ELF-1 (cell line): Measurements from ENCODE around the gene OR5P2.
"Not testable (repeated sequence)": the region's sequence is repeated elsewhere in the genome, so short reads cannot be mapped to it uniquely, and the experiment has no call there.

Source experiments
- DNase-seq: peaks from one replicate; pipeline ENCODE4 v3.0.0-alpha.2; 2016; ENCODE audit warnings: low read depth, low spot score

Gene OR5P2, protein sequence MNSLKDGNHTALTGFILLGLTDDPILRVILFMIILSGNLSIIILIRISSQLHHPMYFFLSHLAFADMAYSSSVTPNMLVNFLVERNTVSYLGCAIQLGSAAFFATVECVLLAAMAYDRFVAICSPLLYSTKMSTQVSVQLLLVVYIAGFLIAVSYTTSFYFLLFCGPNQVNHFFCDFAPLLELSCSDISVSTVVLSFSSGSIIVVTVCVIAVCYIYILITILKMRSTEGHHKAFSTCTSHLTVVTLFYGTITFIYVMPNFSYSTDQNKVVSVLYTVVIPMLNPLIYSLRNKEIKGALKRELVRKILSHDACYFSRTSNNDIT

DNA sequence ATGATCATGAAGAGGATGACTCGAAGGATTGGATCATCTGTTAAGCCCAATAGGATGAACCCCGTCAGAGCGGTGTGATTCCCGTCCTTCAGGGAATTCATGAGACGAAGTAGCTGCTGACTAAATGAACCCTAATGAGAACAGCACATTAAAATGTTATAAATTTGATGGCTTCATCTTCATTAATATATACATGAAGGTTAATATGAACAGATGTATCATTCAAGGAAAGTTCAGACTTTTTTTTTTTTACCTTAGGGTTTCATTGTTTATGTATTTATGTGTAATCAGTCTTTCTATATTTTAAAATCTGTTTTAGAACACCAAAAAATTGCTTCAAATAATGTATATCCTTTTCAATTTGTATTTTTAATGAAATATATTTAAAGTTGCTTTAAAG is at the start of gene OR5P2:
TSS of gene OR5P2 (minus strand) at position 101 of the 400 bp plus-strand sequence. CDS start at position 101, 0 bp downstream.
- DNase-seq: no peak

DNA sequence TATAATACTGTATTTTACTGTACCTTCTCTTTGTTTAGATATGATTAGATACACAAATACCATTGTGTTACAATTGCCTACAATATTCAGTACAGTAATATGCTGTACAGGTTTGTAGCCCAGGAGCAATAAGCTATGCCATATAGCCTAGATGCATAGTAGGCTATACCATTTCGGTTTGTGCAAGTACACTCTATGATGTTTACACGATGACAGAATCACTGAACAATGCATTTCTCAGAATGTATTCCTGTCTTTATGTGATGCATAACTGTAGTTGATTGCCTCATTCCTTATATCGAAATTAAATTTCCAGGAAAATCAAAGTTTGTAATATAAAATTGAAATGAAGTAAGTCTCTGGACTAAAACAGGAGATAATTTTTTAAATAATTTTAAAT is 49.3 kb upstream of the OR5P2 start:
- DNase-seq: no peak

DNA sequence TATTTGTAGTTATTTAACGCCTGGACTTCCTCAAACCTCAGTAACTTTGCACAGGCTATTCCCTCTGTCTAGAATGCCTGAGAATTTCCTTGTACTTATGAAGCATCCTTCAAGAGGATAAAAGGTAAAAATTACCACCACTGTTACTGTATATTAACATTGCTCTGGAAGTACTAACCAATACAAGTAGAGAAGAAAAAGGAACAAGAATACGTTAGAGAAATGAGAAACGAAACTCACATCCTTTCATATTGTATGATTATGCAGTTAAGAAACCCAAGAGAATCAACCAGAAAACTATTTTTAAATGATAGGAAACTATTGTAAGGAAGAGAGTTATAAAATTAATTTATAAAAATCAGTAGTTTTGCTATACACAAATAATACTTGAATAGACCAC is 48.2 kb upstream of the OR5P2 start:
- no peak for DNase-seq

DNA sequence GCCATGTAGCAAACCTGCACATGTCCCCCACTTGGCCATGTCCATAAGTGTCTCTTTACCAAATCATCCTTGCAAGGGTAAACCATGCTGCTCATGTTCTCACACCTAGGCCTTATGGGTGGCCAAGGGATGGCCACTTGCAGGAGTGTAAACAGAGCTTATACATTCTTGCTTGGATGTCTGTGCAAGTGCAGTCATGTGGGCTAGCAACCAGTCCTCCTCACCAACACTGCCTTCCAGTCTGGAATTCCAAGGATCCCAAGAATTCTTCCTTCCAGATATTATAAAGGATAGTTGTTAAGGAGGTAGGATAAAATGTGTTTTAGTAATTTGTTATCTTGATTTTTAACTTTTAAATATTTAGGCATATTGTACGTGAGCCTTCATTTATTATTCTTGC is 47.8 kb upstream of the OR5P2 start:
- DNase-seq: peak; percentile 27

DNA sequence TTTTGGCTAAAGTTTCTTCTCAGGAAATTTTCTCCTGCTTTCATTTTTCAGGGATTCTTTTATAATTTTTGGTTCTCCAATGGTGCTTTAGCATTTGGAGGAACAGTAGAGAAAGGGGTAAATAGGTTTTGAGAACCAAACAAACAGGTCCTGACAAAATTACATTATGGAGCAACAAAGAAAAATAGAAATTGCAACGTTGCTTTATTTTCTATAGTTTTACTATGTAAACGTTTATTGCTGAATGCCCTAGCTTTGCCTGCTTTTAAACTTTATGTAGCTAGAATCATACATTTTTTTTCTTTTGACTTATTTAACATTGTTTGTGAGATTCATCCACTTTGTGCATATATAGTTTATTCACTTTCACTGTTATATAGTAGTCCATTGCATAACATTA is 43.8 kb upstream of the OR5P2 start:
- no peak for DNase-seq

DNA sequence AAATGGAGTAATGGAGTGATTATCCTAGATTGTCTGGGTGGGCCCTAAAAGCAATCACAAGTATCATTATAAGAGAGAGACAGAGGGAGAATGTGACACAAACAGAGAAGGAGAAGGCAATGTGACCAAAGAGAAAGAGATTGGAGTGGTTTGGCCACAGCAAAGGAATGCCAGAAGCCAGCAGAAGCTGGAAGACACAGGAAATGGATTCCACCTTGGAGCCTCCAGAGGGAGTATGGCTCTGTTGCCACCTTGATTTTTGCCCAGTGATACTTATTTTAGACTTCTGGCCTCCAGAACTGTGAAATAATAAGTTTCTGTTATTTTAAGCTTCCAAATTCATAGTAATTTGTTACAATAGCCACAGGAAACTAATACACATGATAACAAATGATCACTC is 36.8 kb upstream of the OR5P2 start:
- DNase-seq: no peak

DNA sequence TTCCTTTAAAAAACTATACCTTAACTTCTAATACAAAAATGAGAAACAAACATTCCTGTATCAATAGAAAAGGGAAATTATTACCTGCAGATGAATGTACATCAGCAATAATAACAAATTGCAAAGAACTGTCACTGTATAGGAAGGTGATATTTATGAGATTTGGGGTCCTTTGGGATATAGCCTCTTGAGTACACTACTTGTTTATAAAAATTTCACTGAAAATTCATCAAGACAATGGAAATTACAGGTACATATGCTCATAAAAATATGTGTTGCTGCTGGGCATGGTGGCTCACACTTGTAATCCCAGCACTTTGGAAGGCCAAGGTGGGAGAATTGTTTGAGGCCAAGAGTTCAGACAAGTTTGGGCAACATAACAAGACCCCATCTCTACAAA is 34.0 kb upstream of the OR5P2 start, which contains the start of gene OR5P3:
TSS of gene OR5P3 (minus strand) at position 101 of the 400 bp plus-strand sequence.
- DNase-seq: no peak

DNA sequence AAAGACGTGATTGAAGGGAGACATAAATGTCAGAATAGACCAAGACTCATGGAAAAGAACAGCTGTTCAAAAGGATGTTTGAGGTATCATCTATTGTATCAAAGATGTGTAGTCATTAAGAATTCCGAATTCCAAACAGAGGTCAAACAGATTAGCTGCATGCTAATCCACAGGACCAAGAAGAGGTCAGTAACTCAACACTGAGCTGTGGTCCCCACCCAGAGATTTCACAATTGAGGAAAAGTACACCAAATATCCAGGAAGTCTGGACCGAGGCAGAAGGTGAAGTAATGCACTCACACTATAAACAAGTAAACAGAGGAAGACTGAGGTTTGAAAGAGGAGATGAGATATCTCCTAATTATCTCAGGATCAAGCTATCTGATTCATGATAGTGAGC is 29.6 kb upstream of the OR5P2 start:
- no peak for DNase-seq

DNA sequence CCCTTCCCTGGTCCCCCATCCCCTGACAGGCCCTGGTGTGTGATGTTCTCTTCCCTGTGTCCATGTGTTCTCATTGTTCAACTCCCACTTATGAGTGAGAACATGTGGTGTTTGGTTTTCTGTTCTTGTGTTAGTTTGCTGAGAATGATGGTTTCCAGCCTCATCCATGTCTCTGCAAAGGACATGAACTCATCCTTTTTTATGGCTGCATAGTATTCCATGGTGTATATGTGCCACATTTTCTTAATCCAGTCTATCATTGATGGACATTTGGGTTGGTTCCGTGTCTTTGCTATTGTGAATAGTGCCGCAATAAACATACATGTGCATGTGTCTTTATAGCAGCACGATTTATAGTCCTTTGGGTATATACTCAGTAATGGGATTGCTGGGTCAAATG is 23.7 kb upstream of the OR5P2 start:
- not testable (repeated sequence) for DNase-seq

DNA sequence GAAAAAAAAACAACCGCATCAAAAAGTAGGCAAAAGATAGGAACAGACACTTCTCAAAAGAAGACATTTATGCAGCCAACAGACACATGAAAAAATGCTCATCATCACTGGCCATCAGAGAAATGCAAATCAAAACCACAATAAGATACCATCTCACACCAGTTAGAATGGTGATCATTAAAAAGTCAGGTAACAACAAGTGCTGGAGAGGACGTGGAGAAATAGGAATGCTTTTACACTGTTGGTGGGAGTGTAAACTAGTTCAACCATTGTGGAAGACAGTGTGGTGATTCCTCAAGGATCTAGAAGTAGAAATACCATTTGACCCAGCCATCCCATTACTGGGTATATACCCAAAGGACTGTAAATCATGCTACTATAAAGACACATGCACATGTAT is 18.2 kb upstream of the OR5P2 start:
- not testable (repeated sequence) for DNase-seq

DNA sequence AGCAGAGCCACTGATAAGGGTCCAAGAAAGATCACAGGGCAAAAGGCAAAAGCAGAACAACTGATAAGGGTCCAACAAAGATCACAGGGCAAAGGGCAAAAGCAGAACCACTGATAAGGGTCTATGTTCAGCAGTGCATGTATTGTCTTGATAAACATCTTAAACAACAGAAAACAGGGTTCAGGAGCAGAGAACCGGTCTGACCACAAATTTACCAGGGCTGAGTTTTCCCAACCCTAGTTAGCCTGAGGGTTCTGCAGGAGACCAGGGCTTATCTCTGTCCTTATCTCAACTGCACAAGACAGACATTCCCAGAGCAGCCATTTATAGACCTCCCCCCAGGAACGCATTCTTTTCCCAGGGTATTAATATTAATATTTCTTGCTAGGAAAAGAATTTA is 13.6 kb upstream of the OR5P2 start:
- DNase-seq: peak; percentile 15

DNA sequence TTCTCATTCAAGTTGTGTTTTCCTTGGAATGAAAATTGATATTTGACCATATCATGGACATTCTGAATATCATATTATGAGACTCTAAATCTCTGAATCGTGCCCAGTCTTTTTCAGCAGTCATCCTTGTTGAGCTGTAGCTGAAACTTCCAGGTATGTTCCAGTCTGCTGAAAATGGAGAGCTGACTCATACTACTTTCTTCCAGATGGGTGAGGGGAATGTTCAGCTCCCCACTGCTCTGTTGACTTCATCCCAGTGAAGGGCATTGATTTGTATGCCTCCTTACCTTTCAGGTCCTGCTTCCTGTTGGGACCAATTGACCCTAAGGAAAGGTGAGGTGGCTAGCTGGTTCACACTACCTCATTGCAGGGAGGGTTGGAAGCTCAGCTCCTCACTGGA is 3.5 kb downstream of the OR5P2 start:
- no peak for DNase-seq

DNA sequence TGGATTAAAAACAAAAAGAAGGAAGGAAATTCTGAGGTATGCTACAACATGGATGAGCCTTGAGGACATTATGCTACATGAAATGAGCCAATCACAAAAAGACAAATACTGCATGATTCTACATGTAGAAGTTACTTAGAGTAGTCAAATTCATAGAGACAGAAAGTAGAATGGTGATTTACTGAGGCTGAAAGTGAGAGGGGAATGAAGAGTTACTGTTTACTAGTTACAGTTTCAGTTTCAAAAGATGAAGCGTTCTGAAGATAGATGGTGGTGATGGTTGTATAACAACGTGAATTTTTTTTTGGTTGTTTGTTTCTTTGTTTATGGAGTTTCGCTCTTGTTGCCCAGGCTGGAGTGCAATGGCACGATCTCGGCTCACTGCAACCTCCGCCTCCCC is 9.5 kb downstream of the OR5P2 start:
- no peak for DNase-seq

DNA sequence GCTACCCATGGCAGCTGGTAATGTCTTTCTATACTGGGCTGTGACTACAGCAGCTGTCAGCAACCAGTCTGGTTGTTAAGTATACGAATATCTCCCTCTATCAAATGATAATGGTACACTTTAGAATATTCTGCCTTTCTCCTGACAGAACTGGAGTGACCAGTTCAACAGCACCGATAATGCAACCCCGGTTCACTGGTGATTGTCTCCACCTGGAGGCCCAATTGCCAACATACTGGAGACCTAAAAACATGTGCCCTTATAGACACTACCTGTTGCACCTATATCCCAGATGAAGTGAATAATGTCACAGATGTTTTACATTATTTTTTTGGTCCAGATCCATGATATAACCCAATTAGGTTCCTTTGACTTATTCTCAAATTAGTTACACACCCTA is 21.1 kb downstream of the OR5P2 start:
- no peak for DNase-seq

DNA sequence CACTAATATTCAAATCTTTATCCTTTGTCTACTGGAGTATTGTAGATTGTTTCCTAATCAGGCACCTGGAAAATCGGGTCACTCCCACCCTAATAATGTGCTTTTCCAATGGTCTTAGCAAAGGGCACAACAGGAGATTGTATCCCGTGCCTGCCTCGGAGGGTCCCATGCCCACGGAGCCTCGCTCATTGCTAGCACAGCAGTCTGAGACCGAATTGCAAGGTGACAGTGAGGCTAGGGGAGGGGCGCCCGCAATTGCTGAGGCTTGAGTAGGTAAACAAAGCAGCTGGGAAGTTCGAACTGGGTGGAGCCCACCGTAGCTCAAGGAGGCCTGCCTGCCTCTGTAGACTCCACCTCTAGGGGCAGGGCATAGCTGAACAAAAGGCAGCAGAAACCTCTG is 32.4 kb downstream of the OR5P2 start:
- not testable (repeated sequence) for DNase-seq

DNA sequence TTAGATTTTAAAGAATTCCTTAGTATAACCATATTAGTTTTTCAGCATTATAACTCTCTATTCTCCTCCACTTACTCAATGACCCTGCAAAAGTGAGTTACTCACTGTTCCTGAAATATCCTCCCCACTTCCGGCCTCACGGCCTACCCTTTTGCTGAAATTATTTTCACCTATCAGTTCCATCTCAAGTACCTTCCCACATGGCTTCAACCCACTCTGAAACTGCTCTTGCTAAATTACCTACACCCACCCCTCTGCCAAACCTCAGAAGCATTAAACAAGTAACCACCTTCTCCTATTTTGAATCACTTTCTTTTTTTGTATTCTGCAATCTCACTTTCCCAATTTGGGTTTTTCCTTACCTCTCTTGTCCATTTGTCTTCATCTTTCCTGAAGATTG is 37.7 kb downstream of the OR5P2 start:
- no peak for DNase-seq

DNA sequence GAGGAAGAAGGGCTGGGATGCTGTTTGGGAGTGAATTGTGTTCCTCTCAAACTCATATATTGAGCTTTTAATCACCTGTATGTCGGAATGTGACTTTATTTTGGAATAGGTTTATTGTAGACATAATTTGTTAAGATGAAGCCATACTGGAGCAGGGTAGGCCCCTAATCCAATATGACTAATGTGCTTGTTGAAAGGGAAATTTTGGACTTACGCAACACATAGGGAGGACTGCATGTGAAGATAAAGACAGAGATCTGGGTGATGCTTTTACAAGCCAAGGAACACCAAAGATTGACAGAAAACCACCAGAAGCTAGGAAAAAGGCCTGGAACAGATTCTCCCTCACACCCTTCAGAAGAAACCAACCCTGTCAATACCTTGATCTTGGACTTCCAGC is 47.3 kb downstream of the OR5P2 start:
- DNase-seq: no peak
